DOHH2 (cell line): ENCODE data around the gene LSAMP.

Experiments
- CTCF ChIP-seq: fragments of 200-600 bp; sonication (generic); IDR thresholded peaks from one replicate; pipeline ENCODE4 v1.5.1; 2014; ENCODE audit warnings: antibody characterized with exemption, mild to moderate bottlenecking, low read depth, low read length; ENCODE audit not compliant: poor library complexity, severe bottlenecking
- EZH2phosphoT487 ChIP-seq: fragments of 200-600 bp; sonication (generic); IDR thresholded peaks from 2 replicates; pipeline ENCODE4 v1.6.1; 2017; ENCODE audit warnings: borderline replicate concordance, mild to moderate bottlenecking, antibody characterized with exemption, low read length, moderate library complexity, mixed read lengths

GRCh38 chr3:116070061-116070460 lies 375.2 kb downstream of the LSAMP start:
- TF ChIP-seq EZH2phosphoT487 (no peak), CTCF (no peak)
